Measurements from ENCODE around the gene OMP.
"Not testable (repeated sequence)": the region's sequence is repeated elsewhere in the genome, so short reads cannot be mapped to it uniquely, and the experiment has no call there.

Gene OMP

DNA sequence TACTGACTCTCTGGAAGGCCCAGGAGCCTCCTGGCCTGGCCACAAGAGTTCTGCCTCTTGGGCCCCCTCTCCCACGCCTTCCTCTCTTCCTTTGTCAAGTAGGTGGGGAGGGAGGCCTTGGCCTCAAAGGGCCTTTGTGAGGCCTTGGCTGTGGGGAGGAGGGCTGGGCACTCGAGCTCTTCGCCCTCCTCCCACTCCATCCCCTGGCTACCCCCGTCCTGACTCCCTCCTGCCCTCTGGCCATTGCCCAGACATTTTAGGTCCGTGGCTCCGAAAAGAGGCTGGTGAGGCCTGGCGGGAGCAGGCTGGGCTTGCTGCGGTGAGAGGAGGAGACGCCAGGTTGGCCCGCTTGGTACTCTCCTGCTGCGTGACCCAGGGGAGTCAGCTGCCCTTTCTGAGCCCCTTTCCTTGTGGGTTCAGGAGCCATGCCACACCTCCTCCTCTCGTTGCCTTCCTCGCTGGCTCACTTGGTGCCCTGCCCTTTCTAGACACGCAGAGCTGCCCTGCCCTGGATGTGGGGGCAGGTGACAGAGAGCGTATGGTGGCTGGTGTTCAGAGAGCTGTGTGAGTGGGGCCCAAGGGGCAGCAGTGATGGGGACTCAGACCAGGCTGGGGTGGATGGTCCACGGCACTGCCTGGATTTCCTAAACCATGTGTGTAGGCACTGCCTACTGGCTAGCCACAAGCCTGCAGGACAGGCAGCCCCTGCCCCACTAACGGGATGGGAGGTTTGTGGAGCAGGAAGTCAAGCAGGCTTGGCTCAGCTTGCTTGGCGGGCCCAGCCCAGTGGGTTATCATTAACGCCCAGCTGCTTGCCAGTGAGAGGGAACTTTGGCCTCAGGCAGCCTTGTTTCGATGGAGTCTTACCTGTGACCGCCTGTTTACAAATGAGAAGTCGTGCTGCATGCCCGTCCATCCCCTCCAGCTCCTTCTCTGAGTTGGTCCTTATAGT lies 15.8 kb upstream of the OMP start:
- DNase-seq (ENCODE audit: low read depth, low spot score), result no peak

DNA sequence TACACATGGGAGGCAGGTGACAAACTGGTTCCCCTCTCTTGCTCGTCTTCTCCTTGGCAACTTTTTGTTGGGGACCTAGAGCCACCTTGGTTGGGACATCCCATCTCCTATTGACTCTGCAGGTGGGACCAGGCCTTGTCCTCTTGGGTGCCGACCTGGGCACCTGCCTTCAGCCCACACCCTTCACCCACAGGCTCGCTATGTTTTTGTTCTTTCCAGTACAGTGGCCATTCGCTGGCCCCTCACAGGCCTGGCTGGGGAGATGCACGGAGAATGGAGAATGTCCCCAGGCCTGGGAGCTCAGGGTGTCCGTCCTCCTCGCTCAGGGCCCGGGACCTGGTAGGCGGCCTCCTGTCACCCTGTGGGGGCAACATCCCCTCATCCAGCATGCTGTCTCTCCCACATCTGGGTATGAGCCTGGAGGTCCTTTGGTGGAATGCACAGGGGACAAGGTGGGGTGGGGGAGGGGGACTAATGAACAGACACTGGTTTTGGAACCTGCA lies 14.9 kb upstream of the OMP start:
- no peak for DNase-seq (ENCODE audit: low read depth, low spot score)

DNA sequence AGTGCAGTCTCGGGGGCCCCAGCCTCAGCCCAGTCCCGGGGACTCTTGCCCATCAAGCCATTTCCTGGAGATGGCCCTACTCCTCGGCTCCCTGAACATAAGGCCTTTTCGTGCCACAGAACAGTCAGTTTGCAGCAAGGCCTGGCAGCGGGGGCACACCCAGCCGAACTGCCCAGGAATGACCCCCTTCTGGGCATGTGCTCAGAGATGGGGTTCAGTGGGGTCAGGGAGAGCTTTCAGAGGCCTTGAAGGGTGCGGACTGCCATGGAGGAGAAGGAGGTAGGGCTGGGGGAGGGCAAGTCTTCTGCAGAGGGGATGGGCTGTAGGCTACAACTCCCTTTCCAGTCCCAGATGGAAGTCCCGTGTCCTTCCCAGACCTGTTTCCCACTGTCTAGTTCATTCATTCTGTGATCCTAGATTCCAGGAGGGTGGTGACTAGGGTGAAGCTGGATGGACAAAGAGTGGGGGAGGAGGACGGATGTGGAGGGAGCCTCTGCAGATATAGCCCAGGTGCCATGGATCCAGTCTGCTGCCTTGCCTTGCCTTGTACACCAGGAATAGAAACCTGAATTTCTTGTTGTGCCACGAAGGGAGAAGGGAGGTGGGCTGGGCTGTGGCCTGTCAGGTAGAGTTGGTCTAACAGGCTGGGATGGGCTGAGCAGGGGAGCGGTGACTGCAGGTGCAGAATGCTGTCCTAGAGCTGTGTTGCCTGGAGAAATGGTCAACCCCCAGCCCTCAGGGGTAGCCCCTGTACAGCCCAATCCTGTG lies 14.2 kb upstream of the OMP start:
- DNase-seq (ENCODE audit: low read depth, low spot score), result no peak

DNA sequence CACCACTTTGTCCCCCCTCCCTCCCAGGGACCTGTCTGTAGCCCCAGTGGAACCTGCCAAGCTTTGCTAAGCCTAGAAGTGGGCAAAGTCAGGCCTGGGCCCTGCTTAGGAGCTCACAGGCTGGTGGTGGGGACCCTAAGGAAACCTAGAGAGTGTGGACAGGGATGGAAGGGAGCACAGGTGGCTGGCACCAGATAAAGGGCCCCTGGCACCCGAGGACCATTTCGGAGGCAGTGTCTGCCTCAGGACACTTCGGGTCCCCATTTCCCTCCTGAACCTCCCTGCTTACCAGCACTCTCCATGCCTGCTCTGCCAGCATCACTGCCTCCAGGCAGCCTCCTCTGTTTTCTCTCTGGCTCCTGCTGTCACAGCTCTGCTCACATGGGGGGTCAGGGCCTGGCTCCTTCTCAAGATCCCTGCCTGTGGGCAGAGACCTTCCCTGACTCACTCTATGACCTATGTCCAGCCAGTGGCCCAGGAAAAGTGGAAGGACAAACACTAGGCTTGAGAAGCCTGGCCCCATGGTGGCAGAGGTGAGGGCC lies 13.6 kb upstream of the OMP start:
- no peak for DNase-seq (ENCODE audit: low read depth, low spot score)

DNA sequence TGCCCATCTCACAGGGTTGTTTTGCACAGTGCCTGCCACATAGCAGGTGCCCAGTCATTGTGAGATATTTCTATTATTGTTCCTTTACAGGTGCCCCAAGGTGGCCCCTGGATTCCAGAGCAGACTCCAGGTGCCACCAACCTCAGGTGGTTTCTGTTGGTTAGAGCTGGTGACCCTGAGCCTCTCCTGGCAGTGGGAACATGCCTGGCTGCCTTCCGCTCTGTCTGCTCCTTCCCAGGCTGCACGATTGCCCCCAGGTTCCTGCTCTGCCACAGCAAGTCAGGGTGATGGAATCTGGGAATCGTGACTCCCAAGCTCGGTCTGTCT lies 12.6 kb upstream of the OMP start:
- DNase-seq (ENCODE audit: low read depth, low spot score), result no peak

DNA sequence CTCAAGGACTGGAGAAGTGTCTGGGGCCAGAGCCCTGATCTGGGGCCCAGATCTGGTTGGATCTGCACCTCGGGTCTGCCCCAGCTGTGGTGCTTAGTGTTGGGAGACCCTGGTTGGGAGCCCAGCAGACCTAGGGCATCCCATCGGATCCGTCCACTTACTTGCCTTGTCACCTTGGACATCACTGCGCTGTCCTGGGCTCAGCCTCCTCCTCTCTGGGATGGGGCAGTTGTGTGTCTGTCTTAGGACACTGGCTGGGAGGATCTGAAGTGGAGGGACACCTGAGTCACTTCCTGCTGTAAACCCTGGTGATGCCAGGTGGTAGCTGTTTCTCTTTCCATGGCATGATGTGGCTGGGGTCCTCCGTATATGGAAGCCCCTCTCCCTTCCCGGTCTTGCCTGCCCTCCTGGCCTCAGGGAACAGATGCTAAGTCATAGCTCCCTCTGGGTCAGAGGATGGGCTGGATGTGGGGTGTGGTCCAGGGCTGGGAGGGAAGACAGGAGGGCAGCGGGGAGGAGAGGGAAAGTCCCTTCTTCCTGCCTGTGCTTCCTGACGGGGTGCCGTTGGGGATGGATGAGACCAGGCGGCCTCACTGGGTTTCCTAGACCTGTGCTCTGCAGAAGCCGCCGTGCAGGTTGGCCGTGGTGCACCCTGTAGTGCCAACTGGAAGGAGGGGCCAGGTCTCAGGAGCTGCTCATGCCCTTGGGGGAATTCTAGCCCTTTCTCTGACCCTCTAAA lies 12.1 kb upstream of the OMP start:
- no peak for DNase-seq (ENCODE audit: low read depth, low spot score)

DNA sequence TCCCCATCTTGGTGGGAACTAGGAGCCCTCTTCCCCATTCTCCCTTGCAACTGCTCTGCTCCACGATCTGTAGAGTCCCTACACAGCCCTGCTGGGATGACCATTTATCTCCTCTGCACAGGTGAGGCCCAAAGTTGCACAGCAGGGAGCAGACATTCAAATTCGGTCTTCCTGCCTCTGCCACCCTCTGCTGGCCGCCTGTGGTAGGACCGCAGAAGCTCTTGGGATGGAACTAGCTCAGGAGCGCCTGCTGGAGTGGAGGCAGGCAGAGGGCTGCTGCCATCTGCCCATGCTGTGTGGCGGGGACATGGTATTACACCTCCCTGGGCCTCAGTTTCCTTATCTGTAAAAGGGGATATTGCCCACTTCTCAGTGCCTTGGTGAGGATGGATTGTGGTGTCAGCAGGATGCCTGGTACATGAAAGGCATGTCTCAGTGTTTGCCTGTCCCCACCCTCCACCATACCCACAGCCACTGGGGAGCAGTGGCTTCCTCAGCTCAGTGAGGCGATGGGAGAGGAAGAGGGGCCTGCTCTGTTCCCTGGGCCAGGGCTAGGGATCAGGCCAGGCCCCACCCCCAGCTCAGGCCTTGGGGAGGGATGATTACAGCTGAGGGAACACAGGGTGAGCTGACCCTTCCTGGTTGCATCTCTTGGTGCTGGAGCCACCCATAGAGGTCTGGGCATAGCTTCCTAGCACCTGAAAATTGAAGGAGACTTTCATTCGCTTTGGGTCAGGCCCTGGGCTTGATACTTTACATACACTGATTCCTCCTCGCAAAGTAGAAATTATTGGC lies 11.3 kb upstream of the OMP start:
- no peak for DNase-seq (ENCODE audit: low read depth, low spot score)

DNA sequence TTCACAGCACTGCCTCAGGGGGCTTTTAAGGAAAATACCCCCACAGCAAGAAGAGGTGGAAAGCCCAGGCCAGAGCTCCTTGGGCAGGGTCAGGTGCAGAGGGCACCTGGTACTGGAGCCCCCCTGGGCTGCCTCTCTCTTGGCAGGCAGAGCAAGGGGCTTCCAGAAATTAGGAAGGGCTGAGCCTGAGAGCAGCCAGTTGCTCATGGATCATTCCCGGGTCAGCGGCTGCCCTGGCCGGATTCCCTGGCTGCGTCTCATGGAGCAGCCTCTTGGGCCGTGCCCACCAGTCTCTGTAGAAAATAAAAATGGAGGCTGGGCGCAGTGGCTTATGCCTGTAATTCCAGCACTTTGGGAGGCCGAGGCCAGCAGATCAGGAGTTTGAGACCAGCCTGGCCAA lies 10.3 kb upstream of the OMP start:
- no peak for DNase-seq (ENCODE audit: low read depth, low spot score)

DNA sequence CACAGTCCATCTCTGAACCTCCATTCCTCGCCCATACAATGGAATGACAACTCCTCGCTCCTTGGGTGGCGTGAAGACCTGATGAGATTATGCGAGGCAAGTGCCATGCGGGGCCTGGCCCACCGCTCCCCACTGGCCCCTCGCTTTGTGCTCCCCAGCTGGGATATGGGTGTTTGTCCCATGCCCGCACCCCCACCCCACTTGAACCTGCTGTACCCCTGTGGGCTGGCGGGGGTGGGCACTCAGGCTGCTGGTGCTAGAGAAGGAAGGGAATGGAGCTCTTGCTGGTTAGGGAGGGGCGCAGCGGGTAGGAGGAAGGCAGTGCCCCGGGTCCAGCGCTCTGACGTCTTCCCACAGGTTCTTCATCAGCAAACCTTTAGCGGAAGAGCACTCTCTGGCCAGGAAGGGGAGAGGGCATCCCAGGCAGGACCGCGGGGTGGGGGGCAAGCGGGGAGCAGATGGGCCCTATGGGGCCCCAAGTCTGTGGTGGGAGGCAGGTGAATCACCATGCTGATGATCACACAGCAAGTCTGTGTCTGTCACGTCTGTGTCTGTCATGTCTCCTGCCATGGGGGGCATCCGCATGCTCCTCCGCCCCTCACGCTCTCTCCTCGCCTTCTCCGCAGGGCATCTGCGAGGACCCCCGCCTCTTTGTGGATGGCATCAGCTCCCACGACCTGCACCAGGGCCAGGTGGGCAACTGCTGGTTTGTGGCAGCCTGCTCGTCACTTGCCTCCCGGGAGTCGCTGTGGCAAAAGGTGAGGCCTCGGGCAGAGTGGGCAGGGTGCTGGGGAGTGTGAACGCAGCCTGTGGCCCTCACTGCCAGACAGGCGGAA lies 9.4 kb upstream of the OMP start:
- DNase-seq (ENCODE audit: low read depth, low spot score), result no peak

DNA sequence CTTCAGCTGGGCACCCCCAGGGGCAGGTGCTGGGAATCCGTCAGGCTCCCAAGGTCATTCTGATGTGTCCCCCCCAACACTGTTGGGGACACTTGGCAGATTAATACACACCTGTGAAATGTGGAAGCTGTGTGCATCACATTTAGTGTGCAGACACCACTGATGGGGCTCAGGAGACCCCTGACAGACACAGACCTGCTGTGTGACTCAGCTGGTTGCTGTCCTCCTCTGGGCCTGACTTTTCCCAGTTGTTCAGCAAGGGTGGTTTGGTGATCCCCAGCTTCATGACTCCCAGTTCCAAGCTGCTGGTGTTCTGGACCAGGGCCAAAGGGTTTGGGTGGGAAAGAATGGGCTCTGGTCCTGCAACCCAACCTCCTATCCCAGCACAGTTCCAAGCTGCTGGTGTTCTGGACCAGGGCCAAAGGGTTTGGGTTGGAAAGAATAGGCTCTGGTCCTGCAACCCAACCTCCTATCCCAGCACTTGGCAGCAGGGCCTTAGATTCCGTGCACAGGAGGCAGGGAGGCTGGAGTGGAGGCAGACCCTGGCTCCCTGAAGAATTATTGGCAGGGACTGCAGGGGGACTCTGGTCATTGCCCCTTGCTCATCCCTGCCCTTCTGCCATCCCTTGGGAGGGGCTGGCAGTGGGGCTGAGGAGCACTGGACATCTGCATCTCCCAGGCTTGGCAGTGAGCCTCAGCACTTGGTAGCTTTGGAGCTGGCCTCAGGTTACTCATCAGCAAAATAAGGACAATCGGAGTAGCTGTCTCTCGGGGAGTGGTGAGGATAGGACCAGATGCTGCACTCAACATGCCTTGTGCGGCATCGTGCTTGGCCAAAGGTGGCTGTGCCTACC lies 8.4 kb upstream of the OMP start:
- DNase-seq (ENCODE audit: low read depth, low spot score), result no peak

DNA sequence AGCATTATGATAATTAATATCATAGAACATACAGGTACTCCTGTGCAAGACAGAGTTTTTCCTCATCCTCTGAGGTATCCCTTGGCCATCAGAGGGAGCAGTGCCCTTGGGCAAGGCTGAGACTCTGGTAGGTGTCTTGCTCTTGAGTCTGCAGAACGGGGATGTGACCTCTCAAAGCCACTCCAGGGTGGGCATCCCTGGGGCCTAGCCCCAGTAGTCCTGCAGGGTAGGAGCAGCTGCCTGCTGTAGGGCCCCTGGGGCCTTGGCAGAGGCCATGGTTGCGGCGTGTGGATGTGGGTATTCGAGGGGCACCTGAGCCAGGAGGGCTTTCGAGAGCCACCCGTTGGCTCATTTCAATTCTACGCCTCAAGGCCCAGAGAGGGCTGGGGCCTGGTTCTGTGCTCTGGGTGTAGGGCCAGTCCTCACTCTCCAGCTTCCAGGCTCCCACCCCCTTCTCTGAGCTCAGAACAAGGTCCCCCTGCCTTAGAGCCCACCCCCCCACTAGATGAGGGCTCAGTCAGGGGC lies 7.7 kb upstream of the OMP start:
- DNase-seq (ENCODE audit: low read depth, low spot score), result no peak

DNA sequence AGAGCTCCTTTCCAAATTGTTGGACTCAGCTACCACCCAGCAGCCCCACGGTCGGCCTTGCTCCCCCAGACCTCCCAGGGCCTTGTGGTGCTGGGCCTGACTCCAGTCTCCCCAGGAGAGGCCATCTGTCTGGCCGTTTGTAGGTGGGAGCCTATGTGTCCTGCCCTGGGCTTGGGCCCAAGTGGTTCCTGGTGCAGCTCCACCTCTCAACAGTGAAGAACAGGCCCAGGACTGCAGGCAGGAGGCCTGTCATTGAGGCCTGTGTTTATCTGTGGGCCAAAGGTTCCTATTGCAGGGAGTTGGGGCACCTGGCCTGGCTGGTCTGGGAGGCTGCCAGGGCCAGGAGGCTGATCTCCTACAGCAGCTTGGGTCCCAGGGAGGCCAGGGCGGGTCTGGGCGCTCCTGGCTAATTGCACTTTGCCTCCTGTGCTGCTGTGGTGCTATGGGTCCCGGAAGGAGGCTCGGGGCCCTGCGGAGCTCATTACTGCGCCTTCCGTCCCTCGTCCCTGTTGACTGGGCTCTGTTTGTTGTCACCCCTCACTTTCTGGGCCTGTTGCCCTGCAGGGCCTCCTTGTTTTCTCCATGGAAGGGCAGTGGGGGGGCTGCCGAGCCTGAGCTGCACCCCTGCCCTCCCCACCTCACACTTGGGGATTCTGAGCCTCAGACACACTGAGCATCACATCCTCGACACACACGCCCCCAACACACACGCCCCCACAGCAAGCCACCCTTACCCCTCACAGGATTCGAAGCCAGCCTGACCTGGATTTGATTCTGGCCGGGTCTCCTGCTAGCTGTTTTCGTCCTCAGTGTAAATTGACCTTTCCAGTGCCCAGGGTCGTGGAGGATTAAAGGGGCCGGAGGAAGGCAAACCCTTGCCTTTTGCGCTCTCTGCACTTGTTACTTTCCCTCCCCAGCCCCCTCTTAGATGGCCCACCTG lies 6.8 kb upstream of the OMP start:
- DNase-seq (ENCODE audit: low read depth, low spot score), result no peak

DNA sequence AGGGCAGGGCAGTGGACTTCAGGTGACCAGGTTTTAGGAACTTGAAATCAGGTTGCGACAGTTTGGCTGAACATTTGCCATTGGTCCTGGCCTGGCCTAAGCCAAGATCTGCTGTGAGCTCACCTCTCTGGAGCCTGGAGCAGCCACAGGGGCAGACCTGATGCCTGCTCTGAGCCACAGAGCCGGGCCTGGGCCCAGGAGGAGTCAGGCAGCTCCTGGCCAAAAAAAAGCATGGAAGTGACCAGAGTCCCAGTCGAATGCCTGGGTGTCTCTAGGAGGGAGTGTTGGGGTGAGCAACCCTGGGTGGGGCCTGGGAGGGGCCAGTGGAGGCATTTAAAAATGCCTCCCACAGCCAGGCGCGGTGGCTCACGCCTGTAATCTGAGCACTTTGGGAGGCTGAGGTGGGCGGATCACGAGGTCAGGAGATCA lies 6.0 kb upstream of the OMP start:
- no peak for DNase-seq (ENCODE audit: low read depth, low spot score)

DNA sequence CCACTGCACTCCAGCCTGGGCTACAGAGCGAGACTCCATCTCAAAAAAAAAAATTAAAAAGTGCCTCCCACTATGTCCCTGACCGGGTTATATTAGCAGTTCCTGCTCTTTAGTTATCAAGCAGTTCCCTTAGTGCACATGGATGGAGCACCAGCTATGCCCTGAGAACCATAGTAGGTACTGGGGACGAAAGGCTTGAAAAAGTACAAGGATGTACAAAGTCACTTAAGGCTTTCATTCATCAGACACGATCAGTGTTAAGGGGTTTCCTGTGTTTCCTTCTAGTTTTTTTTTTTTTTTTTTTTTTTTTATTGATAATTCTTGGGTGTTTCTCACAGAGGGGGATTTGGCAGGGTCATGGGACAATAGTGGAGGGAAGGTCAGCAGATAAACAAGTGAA lies 5.5 kb upstream of the OMP start:
- DNase-seq (ENCODE audit: low read depth, low spot score), result not testable (repeated sequence)

DNA sequence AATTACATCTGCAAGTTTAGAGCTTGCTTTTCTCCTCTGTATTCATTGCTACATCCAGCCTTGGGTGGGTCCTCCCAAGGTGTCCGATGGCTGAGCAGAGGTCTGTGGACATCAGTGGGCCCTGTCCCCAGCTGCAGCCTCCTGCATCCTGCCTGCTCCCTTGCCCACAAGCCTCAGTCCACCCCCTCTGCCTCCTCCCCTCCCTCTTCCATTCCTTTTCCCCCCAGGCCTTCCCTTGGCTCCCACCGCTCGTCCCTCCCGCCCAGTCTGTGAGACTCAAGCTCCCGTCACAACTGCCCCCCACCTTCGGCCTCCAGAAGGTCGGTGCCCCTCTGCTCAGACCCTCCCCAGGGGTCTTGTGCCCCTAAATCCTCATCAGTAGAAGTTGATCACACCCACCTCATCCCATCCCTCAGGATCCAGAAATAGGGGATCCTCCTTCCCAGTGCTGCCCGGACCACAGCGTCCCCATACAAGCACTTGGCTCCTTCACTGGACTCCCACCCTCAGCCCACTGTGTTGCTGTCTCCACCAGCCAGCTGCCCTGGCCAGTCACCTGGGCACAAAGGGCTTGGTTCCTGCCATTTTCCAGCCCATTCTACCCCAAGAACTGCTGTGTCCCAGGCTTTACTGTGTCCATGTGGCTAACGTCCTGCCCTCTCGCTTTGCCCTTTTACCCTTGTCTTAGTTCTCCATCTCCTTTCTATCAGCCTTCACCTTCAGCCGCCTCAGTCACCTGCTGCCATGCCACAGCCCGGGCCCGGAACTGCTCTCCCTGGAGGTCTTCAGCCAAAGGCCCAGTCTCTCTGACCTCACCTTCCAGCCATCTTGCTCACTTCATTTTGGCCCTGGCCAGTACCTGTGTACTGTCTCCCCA lies 2.2 kb upstream of the OMP start:
- no peak for DNase-seq (ENCODE audit: low read depth, low spot score)

DNA sequence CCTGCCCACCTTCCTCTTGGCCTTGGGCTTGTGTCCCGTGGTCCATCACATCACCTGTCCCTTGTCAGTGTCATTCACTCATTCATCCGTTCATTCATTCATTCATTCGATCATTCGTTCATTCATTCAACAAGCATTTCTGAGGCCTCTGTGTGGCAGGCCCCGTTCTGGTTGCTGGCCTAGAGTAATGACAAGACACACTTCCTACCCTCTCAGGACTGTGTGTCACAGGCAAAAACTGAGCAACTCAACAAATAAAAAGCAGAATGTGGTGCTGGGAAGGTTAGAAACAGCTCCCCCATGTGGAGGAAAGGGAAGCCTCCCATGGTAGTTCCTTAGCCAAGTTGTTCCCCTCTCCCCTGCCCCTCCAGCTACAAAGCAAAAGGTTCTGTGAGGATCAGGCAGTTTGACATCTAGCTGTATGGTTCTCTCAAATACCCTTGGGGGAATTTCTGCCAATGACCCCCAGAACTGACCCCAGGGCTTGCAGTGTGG lies 1.6 kb upstream of the OMP start:
- no peak for DNase-seq (ENCODE audit: low read depth, low spot score)

DNA sequence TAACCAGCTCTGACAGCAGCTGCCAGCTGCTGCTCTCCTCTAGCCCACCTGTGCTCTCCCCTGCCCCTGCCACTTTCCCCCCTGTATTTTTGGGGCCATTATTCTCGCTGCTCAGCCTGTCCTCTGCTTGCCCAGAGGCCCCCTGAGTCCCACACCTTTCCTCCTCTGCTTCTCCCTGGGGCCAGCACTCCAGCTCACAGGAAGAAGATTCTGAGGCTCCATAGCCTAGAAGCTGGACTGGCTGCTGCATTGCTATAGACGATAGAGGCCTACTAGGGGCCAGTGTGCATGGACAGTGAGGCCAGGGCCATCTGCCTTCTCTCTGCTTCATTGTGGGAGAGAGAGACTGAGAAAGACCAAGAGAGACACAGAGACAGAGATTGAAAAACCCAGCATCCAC lies 679 bp downstream of the OMP start:
- DNase-seq (ENCODE audit: low read depth, low spot score), result no peak
